Esophagus muscularis mucosa (tissue), 4 donors: ENCODE data around the gene KIF21B. TPM values are rescaled to one million over a fixed set of nuclear protein-coding genes. Genes with fewer than 3 reads are reported as not detected.
A peak's percentile ranks its signal among the peaks of the same experiment; 100 is the strongest.

Source experiments
- DNase-seq: peaks from one replicate; pipeline ENCODE4 v3.0.0-alpha.2; 2017; ENCODE audit errors: extremely low spot score
- H3K27ac ChIP-seq, 4 donors: fragments of 200-600 bp; sonication (generic); replicated peaks in 1 of 4; 1 replicate in 3 of 4; 2 replicates in 1 of 4; pipeline ENCODE4 v1.5.1; 2016 to 2019; ENCODE audit warnings: mild to moderate bottlenecking in 1 of 4
- H3K27me3 ChIP-seq, 4 donors: fragments of 200-600 bp; sonication (generic); one replicate each; pipeline versions ENCODE4 v1.5.1 to v1.6.0; 2016 to 2019
- H3K36me3 ChIP-seq, 4 donors: fragments of 200-600 bp; sonication (generic); one replicate each; pipeline ENCODE4 v1.5.1; 2016 to 2019
- H3K4me1 ChIP-seq, 4 donors: fragments of 200-600 bp; sonication (generic); one replicate each; pipeline ENCODE4 v1.5.1; 2016 to 2019
- H3K4me3 ChIP-seq, 4 donors: fragments of 200-600 bp; sonication (generic); 1 replicate in 2 of 4; 2 replicates in 2 of 4; pipeline ENCODE4 v1.5.1; 2016 to 2019; ENCODE audit warnings: mild to moderate bottlenecking in 4 of 4, moderate library complexity in 1 of 4
- H3K9me3 ChIP-seq, 4 donors: fragments of 200-600 bp; sonication (generic); 1 replicate in 3 of 4; 2 replicates in 1 of 4; pipeline ENCODE4 v1.5.1; 2016 to 2019
- CTCF ChIP-seq, 3 experiments: fragments of 200-600 bp in 2 of 3; fragments of 450-650 bp in 1 of 3; sonication (generic) in 2 of 3; IDR thresholded peaks; one replicate each; pipeline ENCODE4 v1.5.1; 2017 to 2019; ENCODE audit warnings: antibody characterized with exemption in 3 of 3, mild to moderate bottlenecking in 2 of 3, moderate library complexity in 1 of 3
- EP300 ChIP-seq: sonication (generic); formaldehyde crosslinking; IDR thresholded peaks from one replicate; pipeline ENCODE4 v1.6.1; 2017; ENCODE audit warnings: antibody characterized with exemption
- POLR2A ChIP-seq: fragments of 450-650 bp; IDR thresholded peaks from one replicate; pipeline ENCODE4 v1.6.1; 2017; ENCODE audit warnings: antibody characterized with exemption, moderate library complexity, mild to moderate bottlenecking, low read depth
- POLR2AphosphoS5 ChIP-seq, 2 donors: sonication (generic); formaldehyde crosslinking; IDR thresholded peaks; one replicate each; pipeline ENCODE4 v1.6.1; 2017; ENCODE audit warnings: antibody characterized with exemption in 2 of 2
- WGBS: methylation state at CpG from one replicate; pipeline ENCODE4 v1.1.5; 2018; 5-methylcytosine and 5-hydroxymethylcytosine counted together
- intact Hi-C: fragments of 100-400 bp; cut with DNase I; formaldehyde crosslinking; loops from one replicate; pipeline ENCODE4 v1.15.1; 2023
- total RNA-seq, 4 donors: library from RNA; depleted of rRNA; stranded (reverse); fragments of >200 nt; gene quantifications; one replicate each; pipeline versions ENCODE4 v1.1.0 to v1.2.1, GENCODE V29; 2016

KIF21B gene
- total RNA-seq, 4 donors from 2014 or later = 1.6 to 2.5 (median 1.9) TPM

- H3K4me1 ChIP-seq = peaks cover 0 to 9% (median 8%) of the 10 kb centered on the region in 4 donors
- intact Hi-C loops = loop anchor here (2.0 kb wide), 2 partner anchors 69 to 249 kb away; no protein-coding TSS in a partner anchor
- WGBS = 84% methylated on average over 16 of the region's 19 CpGs
- no peak overlapping the region for H3K4me3 ChIP-seq
- peaks cover 0 to 2% (median 0%) of the 10 kb centered on the region in 4 donors for H3K36me3 ChIP-seq
- TF ChIP-seq CTCF (IDR thresholded peaks at IDR 0.05) (no peak), EP300 (no peak), POLR2A (no peak)
- H3K27me3 ChIP-seq = no peaks in the 10 kb centered on the region
- H3K27ac ChIP-seq = no peak overlapping the region
- no peaks in the 10 kb centered on the region for H3K9me3 ChIP-seq
- DNase-seq = no peak
Measured at GRCh38 chr1:200973937-200974657, 49.4 kb downstream of the KIF21B start.

GRCh38 chr1:200972985-200973742 lies 50.4 kb downstream of the KIF21B start:
- no peak overlapping the region for H3K27ac ChIP-seq
- H3K4me1 ChIP-seq = peaks cover 0 to 9% (median 8%) of the 10 kb centered on the region in 4 donors
- no peak overlapping the region for H3K4me3 ChIP-seq
- intact Hi-C loops = loop anchor here (2.0 kb wide), 2 partner anchors 70 to 250 kb away; no protein-coding TSS in a partner anchor
- DNase-seq = no peak
- TF ChIP-seq CTCF (IDR thresholded peaks at IDR 0.05) (no peak), POLR2A (no peak), EP300 (no peak), POLR2AphosphoS5 (IDR thresholded peaks at IDR 0.05) (no peak)
- no peaks in the 10 kb centered on the region for H3K9me3 ChIP-seq
- H3K27me3 ChIP-seq = no peaks in the 10 kb centered on the region
- 90% methylated on average over 11 of the region's 17 CpGs for WGBS
- H3K36me3 ChIP-seq = no peaks in the 10 kb centered on the region

- no peak for DNase-seq
- TF ChIP-seq EP300 (no peak), CTCF (IDR thresholded peaks at IDR 0.05) (peak in 2 of 3 experiments; percentile 72 to 93)
- no peaks in the 10 kb centered on the region for H3K27me3 ChIP-seq
- H3K4me3 ChIP-seq = no peak overlapping the region
- 49% methylated on average over 15 of the region's 34 CpGs for WGBS
- H3K4me1 ChIP-seq = peaks cover 0 to 9% (median 8%) of the 10 kb centered on the region in 4 donors
- intact Hi-C loops = loop anchor here (2.0 kb wide), 3 partner anchors 71 to 251 kb away; partner anchors contain the start of gene CACNA1S
- H3K9me3 ChIP-seq = no peaks in the 10 kb centered on the region
- no peaks in the 10 kb centered on the region for H3K36me3 ChIP-seq
- no peak overlapping the region for H3K27ac ChIP-seq
Measured at GRCh38 chr1:200971955-200972711, 51.4 kb downstream of the KIF21B start.

- Histone ChIP-seq H3K4me3 (no peak overlapping the region), H3K27ac (no peak overlapping the region), H3K27me3 (no peaks in the 10 kb centered on the region), H3K4me1 (peaks cover 0 to 9% (median 8%) of the 10 kb centered on the region in 4 donors), H3K36me3 (no peaks in the 10 kb centered on the region), H3K9me3 (no peaks in the 10 kb centered on the region)
- intact Hi-C loops = loop anchor here (2.0 kb wide), 1 partner anchor 141 kb away; the partner anchor contains the start of gene CACNA1S
- no peak for DNase-seq
- 93% methylated on average over 7 of the region's 14 CpGs for WGBS
- TF ChIP-seq EP300 (no peak), POLR2A (no peak), POLR2AphosphoS5 (IDR thresholded peaks at IDR 0.05) (no peak), CTCF (IDR thresholded peaks at IDR 0.05) (no peak)
Measured at GRCh38 chr1:200971428-200971903, 52.0 kb downstream of the KIF21B start.
